Endodermal cell (in vitro differentiated cells): ENCODE results near the gene HADHB. TPM values are rescaled to one million over a fixed set of nuclear protein-coding genes. Genes with fewer than 3 reads are reported as not detected.

Experiments used
- DNase-seq: peaks from one replicate; pipeline ENCODE4 v3.0.0-alpha.2; 2017
- H3K27ac ChIP-seq: 2 replicates; pipeline ENCODE4 v1.5.1; 2013; ENCODE audit warnings: mild to moderate bottlenecking, low read depth, low read length, moderate library complexity
- H3K27me3 ChIP-seq: 2 replicates; pipeline ENCODE4 v1.6.1; 2013; ENCODE audit warnings: mild to moderate bottlenecking, low read length, moderate library complexity; ENCODE audit not compliant: insufficient read depth, control insufficient read depth, poor library complexity, severe bottlenecking
- H3K36me3 ChIP-seq: 2 replicates; pipeline ENCODE4 v1.7.0; 2013; ENCODE audit warnings: mild to moderate bottlenecking, low read length, moderate library complexity; ENCODE audit not compliant: control insufficient read depth, insufficient read depth
- H3K4me1 ChIP-seq: one replicate; pipeline ENCODE4 v1.7.0; 2013; ENCODE audit warnings: low read length; ENCODE audit not compliant: control insufficient read depth, insufficient read depth
- H3K4me3 ChIP-seq: 2 replicates; pipeline ENCODE4 v1.5.1; 2013; ENCODE audit warnings: mild to moderate bottlenecking, low read length, moderate library complexity
- H3K9ac ChIP-seq: 2 replicates; pipeline ENCODE4 v1.6.1; 2013; ENCODE audit warnings: mild to moderate bottlenecking, low read length, moderate library complexity; ENCODE audit not compliant: poor library complexity, severe bottlenecking; ENCODE audit errors: extremely low read depth
- H3K9me3 ChIP-seq: 2 replicates; pipeline ENCODE4 v1.6.1; 2013; ENCODE audit warnings: mild to moderate bottlenecking, low read length, moderate library complexity; ENCODE audit not compliant: control insufficient read depth
- H3K27ac Mint-ChIP-seq: 2 replicates; pipeline ENCODE4 v1.8.0; 2020; ENCODE audit warnings: mixed read lengths
- H3K27me3 Mint-ChIP-seq: 2 replicates; pipeline ENCODE4 v1.8.0; 2021; ENCODE audit warnings: mild to moderate bottlenecking, mixed read lengths; ENCODE audit not compliant: insufficient read depth
- H3K36me3 Mint-ChIP-seq: 2 replicates; pipeline ENCODE4 v1.8.0; 2020; ENCODE audit warnings: low read depth, mixed read lengths
- H3K4me1 Mint-ChIP-seq: 2 replicates; pipeline ENCODE4 v1.8.0; 2020; ENCODE audit warnings: mixed read lengths
- H3K4me3 Mint-ChIP-seq: 2 replicates; pipeline ENCODE4 v1.8.0; 2020; ENCODE audit warnings: mild to moderate bottlenecking, moderate library complexity, mixed read lengths
- H3K9me3 Mint-ChIP-seq: 2 replicates; pipeline ENCODE4 v1.8.0; 2020; ENCODE audit warnings: mild to moderate bottlenecking, mixed read lengths
- CTCF ChIP-seq: fragments of 200-600 bp; sonication (generic); conservative IDR thresholded peaks from 2 replicates; pipeline ENCODE4 v1.5.0; 2021; ENCODE audit warnings: antibody characterized with exemption, mild to moderate bottlenecking
- WGBS, 2 experiments: methylation state at CpG; one replicate each; pipeline versions ENCODE4 v1.1.5 to v1.1.7; 2013; ENCODE audit warnings: missing lambda C conversion rate in 2 of 2, mixed read lengths in 1 of 2; ENCODE audit not compliant: insufficient coverage in 1 of 2, insufficient read length in 1 of 2; 5-methylcytosine and 5-hydroxymethylcytosine counted together
- total RNA-seq, 2 donors: library from RNA; stranded (reverse); fragmentation: NEBNext Ultra II Directional in 1 of 2; extraction: Animal tissue kit (Norgen Biotek cat#: 25700) in 1 of 2; gene quantifications; 2 replicates in 1 of 2; 3 replicates in 1 of 2; pipeline ENCODE4 v1.2.1, GENCODE V29; 2021

Gene HADHB
- total RNA-seq, 2 donors from 2014 or later: 37.8 to 41.0 TPM

- no peaks in the 10 kb centered on the region for H3K27me3 ChIP-seq
- peaks cover 16% of the 10 kb centered on the region for H3K4me1 ChIP-seq
- H3K9ac ChIP-seq: no peak overlapping the region
- Mint-ChIP-seq H3K27me3 (peaks cover 8% of the 10 kb centered on the region), H3K36me3 (peaks cover 82% of the 10 kb centered on the region), H3K9me3 (no peaks in the 10 kb centered on the region), H3K27ac (no peak overlapping the region), H3K4me3 (no peak overlapping the region), H3K4me1 (peaks cover 18% of the 10 kb centered on the region)
- 91 to 96% methylated on average over 7 to 9 of the region's 9 CpGs for WGBS, 2 experiments
- TF ChIP-seq CTCF: no peak
- peaks cover 85% of the 10 kb centered on the region for H3K36me3 ChIP-seq
- H3K27ac ChIP-seq: no peak overlapping the region
- no peak for DNase-seq
- no peaks in the 10 kb centered on the region for H3K9me3 ChIP-seq
- no peak overlapping the region for H3K4me3 ChIP-seq
Measured at GRCh38 chr2:26196683-26197418, 47.9 kb upstream of the HADHB start.

GRCh38 chr2:26197516-26197915 lies 47.2 kb upstream of the HADHB start:
- peaks cover 16% of the 10 kb centered on the region for H3K4me1 ChIP-seq
- H3K9me3 Mint-ChIP-seq: no peaks in the 10 kb centered on the region
- peaks cover 81% of the 10 kb centered on the region for H3K36me3 Mint-ChIP-seq
- no peak overlapping the region for H3K4me3 ChIP-seq
- peak; percentile 24 for TF ChIP-seq CTCF
- no peak overlapping the region for H3K27ac ChIP-seq
- H3K36me3 ChIP-seq: peaks cover 79% of the 10 kb centered on the region
- H3K9ac ChIP-seq: no peak overlapping the region
- H3K27me3 Mint-ChIP-seq: peaks cover 8% of the 10 kb centered on the region
- no peaks in the 10 kb centered on the region for H3K27me3 ChIP-seq
- peaks cover 24% of the 10 kb centered on the region for H3K4me1 Mint-ChIP-seq
- H3K9me3 ChIP-seq: no peaks in the 10 kb centered on the region
- DNase-seq: no peak
- no peak overlapping the region for H3K4me3 Mint-ChIP-seq
- H3K27ac Mint-ChIP-seq: no peak overlapping the region
- WGBS, 2 experiments: 79 to 95% methylated on average over 3 to 4 of the region's 4 CpGs

GRCh38 chr2:26202981-26203490 lies 41.7 kb upstream of the HADHB start:
- 61 to 100% methylated on average over 1 of the region's 1 CpG for WGBS, 2 experiments
- peaks cover 49% of the 10 kb centered on the region for H3K36me3 Mint-ChIP-seq

More at GRCh38 chr2:26202981-26203490, 41.7 kb upstream of the HADHB start:
- H3K4me1 Mint-ChIP-seq: peaks cover 32% of the 10 kb centered on the region
- H3K9me3 ChIP-seq: no peaks in the 10 kb centered on the region
- H3K9ac ChIP-seq: no peak overlapping the region
- peak overlapping the region; percentile 6 for H3K4me3 Mint-ChIP-seq
- H3K27me3 Mint-ChIP-seq: peaks cover 17% of the 10 kb centered on the region
- no peaks in the 10 kb centered on the region for H3K9me3 Mint-ChIP-seq
- peak overlapping the region; percentile 10 for H3K4me3 ChIP-seq
- peaks cover 45% of the 10 kb centered on the region for H3K36me3 ChIP-seq
- no peak overlapping the region for H3K27ac ChIP-seq
- peaks cover 13% of the 10 kb centered on the region for H3K4me1 ChIP-seq
- H3K27me3 ChIP-seq: no peaks in the 10 kb centered on the region
- DNase-seq: no peak
- no peak for TF ChIP-seq CTCF
- peak overlapping the region; percentile 19 for H3K27ac Mint-ChIP-seq
